ENCODE results near the gene RSAD1.
A peak's percentile ranks its signal among the peaks of the same experiment; 100 is the strongest.

The RSAD1 gene

GRCh38 chr17:50480854-50481490, 2.3 kb downstream of the RSAD1 start:
- no peak for DNase-seq (ENCODE audit: low spot score)
- no peak for TF ChIP-seq CTCF (IDR thresholded peaks at IDR 0.05; ENCODE audit: extremely low read depth, missing control alignments)

- DNase-seq (ENCODE audit: low spot score), result no peak
- no peak for TF ChIP-seq CTCF (IDR thresholded peaks at IDR 0.05; ENCODE audit: extremely low read depth, missing control alignments)
Measured at GRCh38 chr17:50481648-50482047, 3.0 kb downstream of the RSAD1 start.

GRCh38 chr17:50482110-50482509, 3.5 kb downstream of the RSAD1 start:
- DNase-seq (ENCODE audit: low spot score), result no peak
- no peak for TF ChIP-seq CTCF (IDR thresholded peaks at IDR 0.05; ENCODE audit: extremely low read depth, missing control alignments)

GRCh38 chr17:50482516-50482915, 3.9 kb downstream of the RSAD1 start:
- peak; percentile 82 for DNase-seq (ENCODE audit: low spot score)
- TF ChIP-seq CTCF (IDR thresholded peaks at IDR 0.05; ENCODE audit: extremely low read depth, missing control alignments), result peak; percentile 98

GRCh38 chr17:50483266-50483665, 4.6 kb downstream of the RSAD1 start:
- no peak for TF ChIP-seq CTCF (IDR thresholded peaks at IDR 0.05; ENCODE audit: extremely low read depth, missing control alignments)
- DNase-seq (ENCODE audit: low spot score), result no peak

- no peak for DNase-seq (ENCODE audit: low spot score)
- no peak for TF ChIP-seq CTCF (IDR thresholded peaks at IDR 0.05; ENCODE audit: extremely low read depth, missing control alignments)
Measured at GRCh38 chr17:50484386-50485155, 5.9 kb downstream of the RSAD1 start.

All from GM20000 (cell line).